Choroid plexus epithelial cell (primary cell): ENCODE measurements around the gene FOXL1.

Source experiments
- DNase-seq: peaks from one replicate; pipeline ENCODE4 v3.0.0-alpha.2; 2010; ENCODE audit warnings: low read depth
- H3K4me3 ChIP-seq: 2 replicates; pipeline ENCODE4 v1.5.1; 2011; ENCODE audit warnings: low read depth, mild to moderate bottlenecking, control low read depth, low read length, moderate library complexity
- TF ChIP-seq, protein P1 (sequence below): conservative IDR thresholded peaks from 2 replicates; pipeline ENCODE4 v1.5.1; 2011; ENCODE audit warnings: low read depth, mild to moderate bottlenecking, control low read depth, inconsistent platforms, low read length, moderate library complexity

Gene FOXL1

DNA sequence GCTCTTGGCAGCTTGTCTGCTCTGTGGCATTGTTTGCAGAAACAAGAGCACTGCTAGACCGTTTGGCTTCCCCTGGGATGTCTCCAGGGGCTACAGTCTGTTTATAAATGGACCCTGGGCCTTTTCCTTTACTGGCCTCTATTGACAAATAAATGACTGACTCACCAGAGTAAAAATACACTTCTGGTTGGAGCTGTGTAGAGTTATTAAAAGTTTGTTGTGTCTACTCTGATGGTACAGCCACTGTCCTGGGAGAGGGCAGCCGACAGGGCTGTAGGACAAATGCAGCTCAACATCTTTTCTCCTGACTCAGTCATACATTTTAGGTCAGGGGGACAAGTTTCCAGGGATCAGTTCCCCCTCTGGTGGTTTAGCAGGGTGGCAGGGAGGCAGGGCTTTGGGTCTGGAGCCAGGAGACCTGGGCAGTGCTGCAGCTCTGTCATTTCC lies 30.0 kb downstream of the FOXL1 start:
- no peak for DNase-seq
- H3K4me3 ChIP-seq, result no peak overlapping the region
- TF ChIP-seq, protein P1, sequence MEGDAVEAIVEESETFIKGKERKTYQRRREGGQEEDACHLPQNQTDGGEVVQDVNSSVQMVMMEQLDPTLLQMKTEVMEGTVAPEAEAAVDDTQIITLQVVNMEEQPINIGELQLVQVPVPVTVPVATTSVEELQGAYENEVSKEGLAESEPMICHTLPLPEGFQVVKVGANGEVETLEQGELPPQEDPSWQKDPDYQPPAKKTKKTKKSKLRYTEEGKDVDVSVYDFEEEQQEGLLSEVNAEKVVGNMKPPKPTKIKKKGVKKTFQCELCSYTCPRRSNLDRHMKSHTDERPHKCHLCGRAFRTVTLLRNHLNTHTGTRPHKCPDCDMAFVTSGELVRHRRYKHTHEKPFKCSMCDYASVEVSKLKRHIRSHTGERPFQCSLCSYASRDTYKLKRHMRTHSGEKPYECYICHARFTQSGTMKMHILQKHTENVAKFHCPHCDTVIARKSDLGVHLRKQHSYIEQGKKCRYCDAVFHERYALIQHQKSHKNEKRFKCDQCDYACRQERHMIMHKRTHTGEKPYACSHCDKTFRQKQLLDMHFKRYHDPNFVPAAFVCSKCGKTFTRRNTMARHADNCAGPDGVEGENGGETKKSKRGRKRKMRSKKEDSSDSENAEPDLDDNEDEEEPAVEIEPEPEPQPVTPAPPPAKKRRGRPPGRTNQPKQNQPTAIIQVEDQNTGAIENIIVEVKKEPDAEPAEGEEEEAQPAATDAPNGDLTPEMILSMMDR, result no peak

DNA sequence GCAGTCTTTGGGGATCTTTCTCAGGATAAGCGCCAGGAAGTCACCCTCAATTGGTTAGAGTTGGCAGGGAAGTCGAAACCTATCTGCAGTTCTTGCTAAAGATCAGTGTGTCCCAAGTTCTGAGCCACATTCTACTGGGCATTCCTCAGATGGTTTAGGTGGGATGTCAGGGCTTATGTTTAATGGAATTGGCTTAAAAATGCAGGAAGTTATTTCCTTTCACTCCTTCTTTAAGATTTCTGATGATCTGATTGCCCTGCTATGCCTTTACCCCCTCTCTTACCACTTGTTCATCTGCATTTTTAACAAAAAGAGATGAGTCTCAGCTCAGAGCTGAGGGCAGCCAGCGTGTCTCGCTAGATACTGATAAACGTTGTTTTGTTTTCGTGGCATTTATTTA lies 30.8 kb downstream of the FOXL1 start:
- TF ChIP-seq, protein P1, result no peak
- H3K4me3 ChIP-seq, result no peak overlapping the region
- DNase-seq, result peak; percentile 84

DNA sequence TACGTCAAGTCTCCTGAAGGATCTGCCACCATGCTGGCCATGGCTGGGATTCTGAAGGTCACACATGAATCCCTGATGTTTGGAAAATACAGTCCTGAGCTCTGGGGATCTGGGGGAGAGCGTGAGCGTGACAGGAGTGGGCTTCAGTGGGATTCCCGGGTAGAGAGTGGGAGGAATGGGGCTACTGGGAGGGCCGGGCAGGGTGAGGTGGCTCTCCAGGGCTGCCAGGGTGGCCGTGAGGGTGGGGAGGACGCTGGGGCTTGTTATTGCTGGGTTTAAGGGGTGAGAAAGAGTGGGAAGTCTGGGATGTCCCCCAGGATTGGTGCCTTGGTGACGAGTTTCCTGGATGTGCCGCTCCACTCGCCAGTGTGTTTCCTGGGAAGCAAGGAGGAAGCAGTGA lies 31.3 kb downstream of the FOXL1 start:
- TF ChIP-seq, protein P1, result no peak
- H3K4me3 ChIP-seq, result no peak overlapping the region
- no peak for DNase-seq

DNA sequence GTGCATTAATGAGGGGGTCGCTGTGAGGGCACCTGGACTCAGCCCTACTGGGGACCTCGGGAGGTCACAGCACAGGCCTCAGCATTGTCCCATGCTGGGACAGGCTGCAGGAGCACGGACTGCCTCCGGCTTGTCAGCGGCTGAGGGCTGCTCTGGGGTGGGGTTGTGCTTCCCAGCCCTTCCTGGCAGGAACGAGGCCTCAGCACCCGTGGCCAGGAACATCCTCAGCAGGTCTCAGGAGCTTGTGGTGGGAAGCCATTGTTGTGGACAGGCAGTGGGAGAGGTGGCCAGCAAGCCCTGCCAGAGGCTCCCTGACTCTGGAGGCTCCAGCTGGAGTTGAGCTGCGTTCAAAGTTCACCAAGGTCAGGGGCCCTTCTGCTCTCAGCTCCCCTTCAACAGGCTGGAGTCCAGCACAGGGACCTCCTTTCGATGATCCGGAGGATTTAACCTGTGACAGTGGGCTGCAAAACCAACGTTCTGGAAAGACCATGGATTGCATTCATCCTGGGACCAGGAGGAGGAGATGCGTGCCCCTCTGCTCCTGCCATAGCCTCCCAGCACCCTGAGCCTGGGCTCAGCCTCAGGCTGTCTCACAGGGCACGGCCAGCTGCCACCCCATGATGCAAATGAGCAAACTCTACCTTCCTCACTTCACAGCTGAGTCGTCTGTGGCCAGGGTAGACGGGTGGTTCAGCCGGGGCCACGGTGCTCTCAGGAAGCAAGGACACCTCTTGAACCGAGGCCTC lies 32.6 kb downstream of the FOXL1 start:
- no peak for DNase-seq
- H3K4me3 ChIP-seq, result no peak overlapping the region
- TF ChIP-seq, protein P1, result no peak

DNA sequence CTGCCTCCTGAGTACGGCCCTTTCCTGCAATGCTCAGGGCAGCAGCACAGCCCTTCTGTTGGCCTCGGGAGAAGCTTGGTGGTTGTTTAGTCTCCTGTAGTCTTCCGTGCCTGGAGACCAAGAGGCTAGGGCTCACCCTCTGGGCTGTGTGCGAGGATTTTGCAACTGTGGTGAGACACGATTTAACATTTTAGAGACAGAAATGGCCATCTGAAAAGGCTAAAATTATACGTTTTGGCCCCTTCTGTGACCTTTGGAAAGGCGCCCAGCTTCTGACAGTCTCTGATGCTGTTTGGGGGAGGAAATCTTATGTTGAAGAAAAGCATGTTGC lies 33.1 kb downstream of the FOXL1 start:
- peak; percentile 94 for DNase-seq
- H3K4me3 ChIP-seq, result no peak overlapping the region
- TF ChIP-seq, protein P1, result no peak

DNA sequence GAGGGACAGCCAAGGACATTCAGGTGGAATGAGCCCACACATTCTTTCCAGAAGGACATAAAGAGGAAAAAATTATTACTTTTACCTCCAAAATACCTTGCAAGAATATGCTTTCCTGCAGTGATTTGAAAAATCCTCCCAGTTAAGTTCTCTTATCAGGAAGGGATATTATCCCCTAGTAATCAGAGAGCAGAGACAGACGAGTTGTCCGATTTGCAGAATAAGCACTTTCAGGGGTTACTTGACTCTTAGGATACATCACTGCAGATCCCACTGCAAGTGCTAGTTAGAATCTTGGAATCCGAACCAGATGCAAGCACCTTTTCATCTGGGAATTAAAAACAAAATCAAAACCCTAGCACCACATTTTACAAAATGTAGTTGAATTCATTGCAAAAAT lies 33.6 kb downstream of the FOXL1 start:
- DNase-seq, result no peak
- TF ChIP-seq, protein P1, result no peak
- H3K4me3 ChIP-seq, result no peak overlapping the region

DNA sequence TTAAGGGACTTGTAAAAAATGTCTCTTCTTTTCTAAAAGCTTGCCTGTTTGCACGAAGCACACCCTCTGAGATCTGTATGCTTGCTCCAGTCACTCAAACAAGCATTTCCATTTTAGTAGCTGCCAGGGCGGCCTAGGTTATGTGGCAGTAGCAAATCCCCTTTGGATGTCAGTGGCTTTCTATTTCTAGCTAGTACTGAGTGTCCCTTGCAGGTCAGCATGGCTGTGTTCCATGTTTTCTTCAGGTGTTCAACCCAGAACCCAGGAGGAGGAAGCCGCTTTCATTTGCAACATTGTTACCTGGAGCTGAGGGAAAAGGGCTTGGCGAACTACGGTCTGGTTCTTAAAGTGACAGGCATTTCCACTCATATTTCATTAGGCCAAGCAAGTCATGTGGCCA lies 36.4 kb downstream of the FOXL1 start:
- no peak overlapping the region for H3K4me3 ChIP-seq
- no peak for DNase-seq
- TF ChIP-seq, protein P1, result no peak
